ENCODE results near the gene CD276. TPM values are rescaled to one million over a fixed set of nuclear protein-coding genes. Genes with fewer than 3 reads are reported as not detected.

The CD276 gene
- total RNA-seq, 1 experiment from 2014 or later, result 75.4 TPM

DNA sequence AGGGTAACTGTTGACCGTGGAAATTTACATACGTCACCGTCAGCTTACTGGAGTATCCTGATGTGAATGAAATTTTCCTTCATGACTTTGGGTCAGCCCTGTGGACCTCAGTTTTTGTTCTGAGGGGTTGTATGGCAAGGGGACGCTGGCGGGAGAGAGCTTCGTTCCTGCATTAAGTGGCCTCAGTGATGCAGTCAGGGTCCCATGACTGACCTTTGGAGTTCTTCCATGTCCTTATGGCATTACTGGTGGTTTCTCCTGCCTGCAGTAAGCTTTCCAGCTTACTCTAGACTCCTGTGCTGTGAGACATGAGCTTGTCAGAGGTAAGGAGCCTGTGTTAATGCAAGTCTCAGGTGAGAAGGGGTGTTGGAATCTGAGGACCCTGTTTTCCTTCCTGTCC lies 1.8 kb downstream of the CD276 start (continued):
- TF ChIP-seq, protein P1, sequence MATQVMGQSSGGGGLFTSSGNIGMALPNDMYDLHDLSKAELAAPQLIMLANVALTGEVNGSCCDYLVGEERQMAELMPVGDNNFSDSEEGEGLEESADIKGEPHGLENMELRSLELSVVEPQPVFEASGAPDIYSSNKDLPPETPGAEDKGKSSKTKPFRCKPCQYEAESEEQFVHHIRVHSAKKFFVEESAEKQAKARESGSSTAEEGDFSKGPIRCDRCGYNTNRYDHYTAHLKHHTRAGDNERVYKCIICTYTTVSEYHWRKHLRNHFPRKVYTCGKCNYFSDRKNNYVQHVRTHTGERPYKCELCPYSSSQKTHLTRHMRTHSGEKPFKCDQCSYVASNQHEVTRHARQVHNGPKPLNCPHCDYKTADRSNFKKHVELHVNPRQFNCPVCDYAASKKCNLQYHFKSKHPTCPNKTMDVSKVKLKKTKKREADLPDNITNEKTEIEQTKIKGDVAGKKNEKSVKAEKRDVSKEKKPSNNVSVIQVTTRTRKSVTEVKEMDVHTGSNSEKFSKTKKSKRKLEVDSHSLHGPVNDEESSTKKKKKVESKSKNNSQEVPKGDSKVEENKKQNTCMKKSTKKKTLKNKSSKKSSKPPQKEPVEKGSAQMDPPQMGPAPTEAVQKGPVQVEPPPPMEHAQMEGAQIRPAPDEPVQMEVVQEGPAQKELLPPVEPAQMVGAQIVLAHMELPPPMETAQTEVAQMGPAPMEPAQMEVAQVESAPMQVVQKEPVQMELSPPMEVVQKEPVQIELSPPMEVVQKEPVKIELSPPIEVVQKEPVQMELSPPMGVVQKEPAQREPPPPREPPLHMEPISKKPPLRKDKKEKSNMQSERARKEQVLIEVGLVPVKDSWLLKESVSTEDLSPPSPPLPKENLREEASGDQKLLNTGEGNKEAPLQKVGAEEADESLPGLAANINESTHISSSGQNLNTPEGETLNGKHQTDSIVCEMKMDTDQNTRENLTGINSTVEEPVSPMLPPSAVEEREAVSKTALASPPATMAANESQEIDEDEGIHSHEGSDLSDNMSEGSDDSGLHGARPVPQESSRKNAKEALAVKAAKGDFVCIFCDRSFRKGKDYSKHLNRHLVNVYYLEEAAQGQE (IDR thresholded peaks at IDR 0.05; ENCODE audit: low read depth), result no peak
- TF ChIP-seq POLR2AphosphoS5 (IDR thresholded peaks at IDR 0.05; ENCODE audit: low read depth, low read length), result no peak
- no peak for TF ChIP-seq SP1 (IDR thresholded peaks at IDR 0.05; ENCODE audit: low read depth)
- TF ChIP-seq ELF1 (IDR thresholded peaks at IDR 0.05; ENCODE audit: borderline replicate concordance, low read depth), result no peak
- TF ChIP-seq ZNF274 (IDR thresholded peaks at IDR 0.05; ENCODE audit: low read depth, low read length), result no peak
- no peak for TF ChIP-seq ZFX (IDR thresholded peaks at IDR 0.05)
- TF ChIP-seq CEBPB (IDR thresholded peaks at IDR 0.05; ENCODE audit: low read depth), result no peak
- no peak for TF ChIP-seq SIN3A (IDR thresholded peaks at IDR 0.05; ENCODE audit: low read depth)
- TF ChIP-seq YY1 (IDR thresholded peaks at IDR 0.05; ENCODE audit: extremely low read depth, insufficient replicate concordance, low read depth, low read length), result no peak
- TF ChIP-seq JUND (IDR thresholded peaks at IDR 0.05), result no peak
- TF ChIP-seq RAD21 (IDR thresholded peaks at IDR 0.05; ENCODE audit: low read depth), result no peak

DNA sequence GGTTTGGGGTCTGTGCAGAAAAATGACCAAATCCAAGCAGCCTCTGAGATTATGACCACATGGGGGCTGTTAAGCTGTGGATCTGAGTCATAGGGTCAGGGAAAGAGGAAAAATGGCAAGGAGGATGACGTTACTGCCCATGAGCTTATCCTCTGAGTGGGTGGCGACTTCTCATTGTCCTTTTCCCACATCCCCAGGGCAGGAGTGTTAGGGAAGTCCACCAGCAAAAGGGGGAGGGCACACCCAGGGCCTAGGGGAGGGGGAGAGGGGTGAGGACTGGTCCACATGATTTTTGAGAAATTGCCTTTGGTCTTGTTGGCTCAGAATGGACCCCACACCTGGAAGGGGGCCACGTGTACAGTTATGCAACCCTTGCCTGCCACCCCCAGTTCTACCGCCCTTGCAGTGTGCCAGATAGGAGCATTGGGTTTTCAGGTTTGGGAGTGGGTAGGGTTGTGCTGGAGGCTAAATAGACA lies 2.6 kb downstream of the CD276 start:
- intact Hi-C loops (cut with micrococcal nuclease), result no loop called here
- H3K79me2 ChIP-seq (ENCODE audit: insufficient read depth, low read length), result peaks cover 68% of the 10 kb centered on the region
- ChIA-PET CTCF (interaction anchor here (1.4 to 3.0 kb wide), 7 partner anchors 10 to 50 kb away, joined by 3 to 18 read pairs (median 7); no protein-coding TSS in a partner anchor), POLR2A (interaction anchor here (0.9 to 1.0 kb wide), 2 partner anchors 10 to 53 kb away, joined by 3 read pairs; no protein-coding TSS in a partner anchor), RAD21 (ENCODE audit: low non-redundant PET in 1 of 2, low total read pairs in 2 of 2, uncharacterized antibody in 2 of 2, unreplicated experiment in 2 of 2) (no interaction called here)
- H3K4me1 ChIP-seq (ENCODE audit: control insufficient read depth in 1 of 2, insufficient read depth in 2 of 2, low read length in 2 of 2), result peaks cover 27 to 73% of the 10 kb centered on the region in 2 experiments
- H3K4me2 ChIP-seq (ENCODE audit: low read length), result peak overlapping the region; percentile 96
- TF ChIP-seq, protein P2, sequence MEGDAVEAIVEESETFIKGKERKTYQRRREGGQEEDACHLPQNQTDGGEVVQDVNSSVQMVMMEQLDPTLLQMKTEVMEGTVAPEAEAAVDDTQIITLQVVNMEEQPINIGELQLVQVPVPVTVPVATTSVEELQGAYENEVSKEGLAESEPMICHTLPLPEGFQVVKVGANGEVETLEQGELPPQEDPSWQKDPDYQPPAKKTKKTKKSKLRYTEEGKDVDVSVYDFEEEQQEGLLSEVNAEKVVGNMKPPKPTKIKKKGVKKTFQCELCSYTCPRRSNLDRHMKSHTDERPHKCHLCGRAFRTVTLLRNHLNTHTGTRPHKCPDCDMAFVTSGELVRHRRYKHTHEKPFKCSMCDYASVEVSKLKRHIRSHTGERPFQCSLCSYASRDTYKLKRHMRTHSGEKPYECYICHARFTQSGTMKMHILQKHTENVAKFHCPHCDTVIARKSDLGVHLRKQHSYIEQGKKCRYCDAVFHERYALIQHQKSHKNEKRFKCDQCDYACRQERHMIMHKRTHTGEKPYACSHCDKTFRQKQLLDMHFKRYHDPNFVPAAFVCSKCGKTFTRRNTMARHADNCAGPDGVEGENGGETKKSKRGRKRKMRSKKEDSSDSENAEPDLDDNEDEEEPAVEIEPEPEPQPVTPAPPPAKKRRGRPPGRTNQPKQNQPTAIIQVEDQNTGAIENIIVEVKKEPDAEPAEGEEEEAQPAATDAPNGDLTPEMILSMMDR (IDR thresholded peaks at IDR 0.05 in 2 of 3, conservative IDR thresholded peaks at IDR 0.05 in 1 of 3; ENCODE audit: borderline replicate concordance in 1 of 3, insufficient read depth in 1 of 3, low read depth in 2 of 3, low read length in 2 of 3), result no peak
- TF ChIP-seq, protein P3, sequence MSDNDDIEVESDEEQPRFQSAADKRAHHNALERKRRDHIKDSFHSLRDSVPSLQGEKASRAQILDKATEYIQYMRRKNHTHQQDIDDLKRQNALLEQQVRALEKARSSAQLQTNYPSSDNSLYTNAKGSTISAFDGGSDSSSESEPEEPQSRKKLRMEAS (IDR thresholded peaks at IDR 0.05), result no peak
- TF ChIP-seq EGR1 (IDR thresholded peaks at IDR 0.05; ENCODE audit: low read depth), result peak; percentile 43; the same call in 1 of the 2 replicates
- TF ChIP-seq FOSL1 (IDR thresholded peaks at IDR 0.05; ENCODE audit: low read depth), result no peak; the same call in 1 of the 2 replicates
- TF ChIP-seq, protein P1 (IDR thresholded peaks at IDR 0.05; ENCODE audit: low read depth), result no peak
- TF ChIP-seq JUND (IDR thresholded peaks at IDR 0.05), result peak; percentile 38; the same call in 1 of the 2 replicates
- TF ChIP-seq ZNF274 (IDR thresholded peaks at IDR 0.05; ENCODE audit: low read depth, low read length), result no peak
- H2AFZ ChIP-seq (ENCODE audit: low read depth, low read length, poor library complexity, severe bottlenecking), result no peak overlapping the region
- H4K20me1 ChIP-seq (ENCODE audit: insufficient read depth), result no peaks in the 10 kb centered on the region
- no peaks in the 10 kb centered on the region for H3K9me2 ChIP-seq (ENCODE audit: insufficient read depth)
- no peak for DNase-seq (ENCODE audit: low read depth, low spot score)
- no peak for ATAC-seq
- BruUV-seq (replicated peaks), result no TSS peak
- no peaks in the 10 kb centered on the region for H3K9me3 ChIP-seq (ENCODE audit: control insufficient read depth in 1 of 2, insufficient read depth in 1 of 2, low read depth in 1 of 2, low read length in 2 of 2)
- H3K4me3 ChIP-seq (replicated peaks in 1 of 2; ENCODE audit: low read depth in 1 of 2, low read length in 2 of 2), result no peak overlapping the region
- H3K9ac ChIP-seq (ENCODE audit: low read length), result no peak overlapping the region
- no peak overlapping the region for H3K27ac ChIP-seq (ENCODE audit: low read depth, low read length)
- H3K36me3 ChIP-seq (ENCODE audit: control insufficient read depth in 1 of 2, insufficient read depth in 2 of 2, low read length in 2 of 2), result no peaks in the 10 kb centered on the region
- H3K27me3 ChIP-seq (ENCODE audit: insufficient read depth, low read length), result no peaks in the 10 kb centered on the region

Measured in HCT116 (cell line).